Stimulated activated CD8-positive, alpha-beta memory T cell treated with anti-CD3 and anti-CD28 coated beads, Interleukin-12 subunit alpha, Interleukin-12 subunit beta, amount 100 ng/mL, for 4 hours (primary cell): Measurements from ENCODE around the gene NCAPD2.
"Not testable (repeated sequence)": the region's sequence is repeated elsewhere in the genome, so short reads cannot be mapped to it uniquely, and the experiment has no call there.

ENCODE experiments used
- DNase-seq: peaks from one replicate; pipeline ENCODE4 v3.0.0-alpha.2; 2020; ENCODE audit warnings: low read depth

Gene NCAPD2

DNA sequence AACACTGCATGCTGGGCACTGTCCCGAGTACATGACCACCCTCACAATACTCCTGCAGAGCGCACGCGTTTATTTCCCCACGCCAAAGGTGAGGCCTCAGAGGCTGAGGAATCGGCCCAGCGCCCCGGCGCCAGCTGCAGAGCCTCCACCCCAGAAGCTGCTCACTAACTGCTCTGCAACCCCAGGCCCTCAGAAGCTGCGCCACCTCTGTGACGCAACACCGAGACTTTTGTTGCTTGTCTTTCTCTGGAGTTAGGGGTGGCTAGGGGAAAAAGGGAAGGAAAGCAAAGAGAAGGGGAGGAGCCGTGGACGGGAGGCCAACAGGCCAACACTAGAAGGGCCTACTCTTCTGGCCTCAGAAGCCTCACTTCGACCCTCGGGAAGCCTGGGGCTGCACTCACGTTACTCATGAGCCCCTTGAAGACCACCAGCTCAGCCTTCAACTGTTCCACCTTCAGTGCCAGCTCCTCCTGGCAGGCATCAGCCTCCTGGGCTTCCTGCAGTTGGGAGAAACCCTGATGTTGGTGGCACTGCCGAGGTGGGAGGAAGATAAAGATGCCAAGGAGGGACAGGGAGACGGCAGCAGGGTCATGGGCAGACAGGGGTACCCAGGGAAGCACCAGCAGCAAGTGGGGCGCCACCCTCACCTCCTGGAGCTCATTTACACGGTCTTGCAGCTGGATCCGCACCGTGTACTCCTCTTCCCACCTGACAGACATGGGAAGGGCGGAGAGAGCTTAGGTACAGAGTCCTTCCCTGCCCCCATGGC, 56.6 kb downstream of the NCAPD2 start:
- DNase-seq, result no peak

DNA sequence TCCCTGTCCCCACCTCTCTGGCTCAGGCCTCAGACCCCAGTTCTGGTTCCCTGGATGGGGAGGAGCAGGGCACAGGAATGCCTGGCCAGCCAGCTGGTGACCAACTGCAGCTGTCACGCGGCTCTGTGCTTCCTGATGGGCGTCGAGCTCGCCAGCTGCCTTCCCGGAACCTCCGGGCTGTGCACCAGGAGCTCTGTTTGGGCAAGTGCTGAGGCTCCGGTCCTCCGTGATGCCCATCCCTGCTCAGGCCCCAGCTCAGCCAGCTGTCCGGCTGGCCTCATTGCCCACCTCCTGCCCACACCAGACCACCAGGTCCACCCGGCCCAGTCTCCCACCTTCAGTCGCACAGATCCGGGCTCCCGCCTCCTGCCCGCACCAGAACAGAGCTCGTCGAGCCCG, 57.2 kb downstream of the NCAPD2 start:
- DNase-seq, result no peak

DNA sequence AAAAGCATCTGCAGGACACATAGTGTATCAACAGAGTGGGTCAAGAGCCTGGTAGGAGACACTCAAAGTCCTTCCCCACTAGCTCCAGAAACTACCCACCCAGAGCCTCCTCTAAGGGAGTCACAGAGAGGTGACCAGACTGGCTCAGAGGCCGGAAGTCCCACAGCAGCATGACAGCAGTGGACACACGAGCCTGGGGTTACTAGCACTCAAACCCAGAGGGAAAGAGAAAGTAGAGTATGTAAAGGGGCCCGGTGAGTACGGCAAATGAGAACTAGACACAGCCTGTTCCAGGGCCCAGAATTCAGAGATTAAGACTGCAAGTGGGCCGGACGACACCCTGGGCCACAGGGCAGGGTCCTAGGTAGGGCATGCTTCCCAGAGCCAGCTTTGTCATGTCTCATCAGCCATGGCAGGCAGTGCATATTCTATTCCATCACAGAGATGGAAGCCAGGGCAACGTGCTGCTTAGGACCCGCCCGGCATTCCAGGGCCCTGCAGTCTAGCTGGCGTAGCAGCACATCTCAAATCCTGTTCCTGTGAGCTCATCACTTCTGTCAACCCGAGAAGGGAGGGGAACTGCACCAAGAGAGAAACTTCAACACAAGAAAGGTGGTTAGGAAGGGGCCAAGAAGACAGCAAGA, 57.7 kb downstream of the NCAPD2 start:
- DNase-seq, result no peak

DNA sequence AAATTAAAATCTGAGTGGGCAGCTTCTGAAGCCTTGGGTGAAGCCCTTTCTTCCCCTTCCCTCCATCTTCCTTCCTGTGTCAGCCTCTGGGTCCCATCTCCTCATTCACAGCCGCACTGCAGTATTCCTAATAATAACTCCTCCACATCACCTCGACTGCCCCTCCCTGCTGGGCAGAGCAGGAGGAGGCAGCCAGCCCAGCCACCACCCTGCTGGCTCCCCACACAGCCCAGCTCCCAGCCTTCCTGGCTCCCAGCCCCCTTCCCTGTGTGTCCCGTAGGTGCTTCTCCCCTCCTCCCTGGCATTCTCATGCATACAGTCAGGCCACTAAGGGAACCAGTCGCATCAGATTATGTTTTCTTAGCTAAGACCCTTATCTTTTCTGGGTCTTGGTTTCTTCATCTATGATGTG, 58.2 kb downstream of the NCAPD2 start:
- DNase-seq, result no peak

DNA sequence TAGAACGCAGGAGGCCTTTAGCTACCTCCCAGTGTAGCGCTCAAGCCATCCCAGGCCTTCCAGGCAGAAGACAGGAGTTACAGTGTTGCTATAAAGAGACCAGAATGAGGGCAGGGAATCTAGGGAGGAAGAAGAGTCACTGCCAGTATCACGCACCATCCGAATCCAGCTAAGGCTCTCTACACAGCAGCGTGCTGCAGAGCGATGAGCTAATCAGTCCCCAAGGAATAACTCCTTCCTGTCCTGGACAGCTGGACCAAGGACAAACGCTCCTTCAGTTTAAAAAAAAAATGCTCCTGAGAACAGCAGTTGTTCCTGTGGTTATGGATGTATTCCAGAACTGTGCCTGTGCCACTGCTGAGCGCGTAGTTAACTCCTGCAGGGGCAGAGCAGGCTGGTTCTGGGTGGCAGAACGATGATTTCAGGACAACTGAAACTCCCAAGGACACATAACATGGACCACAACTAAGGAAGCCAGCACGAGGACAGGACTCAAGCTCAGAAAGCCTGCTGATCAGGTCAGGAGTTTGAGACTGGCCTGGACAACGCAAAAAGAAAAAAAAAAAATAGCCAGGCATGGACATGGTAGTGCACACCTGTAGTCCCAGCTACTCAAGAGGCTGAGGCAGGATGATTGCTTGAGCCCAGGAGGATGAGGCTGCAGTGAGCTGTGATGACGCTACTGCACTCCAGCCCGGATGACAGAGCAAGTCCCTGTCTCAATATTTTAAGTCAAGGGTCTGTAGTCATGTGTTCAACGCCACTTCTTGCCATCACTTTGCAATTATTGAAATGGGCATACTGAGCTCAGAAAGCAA, 59.4 kb downstream of the NCAPD2 start:
- DNase-seq, result no peak

DNA sequence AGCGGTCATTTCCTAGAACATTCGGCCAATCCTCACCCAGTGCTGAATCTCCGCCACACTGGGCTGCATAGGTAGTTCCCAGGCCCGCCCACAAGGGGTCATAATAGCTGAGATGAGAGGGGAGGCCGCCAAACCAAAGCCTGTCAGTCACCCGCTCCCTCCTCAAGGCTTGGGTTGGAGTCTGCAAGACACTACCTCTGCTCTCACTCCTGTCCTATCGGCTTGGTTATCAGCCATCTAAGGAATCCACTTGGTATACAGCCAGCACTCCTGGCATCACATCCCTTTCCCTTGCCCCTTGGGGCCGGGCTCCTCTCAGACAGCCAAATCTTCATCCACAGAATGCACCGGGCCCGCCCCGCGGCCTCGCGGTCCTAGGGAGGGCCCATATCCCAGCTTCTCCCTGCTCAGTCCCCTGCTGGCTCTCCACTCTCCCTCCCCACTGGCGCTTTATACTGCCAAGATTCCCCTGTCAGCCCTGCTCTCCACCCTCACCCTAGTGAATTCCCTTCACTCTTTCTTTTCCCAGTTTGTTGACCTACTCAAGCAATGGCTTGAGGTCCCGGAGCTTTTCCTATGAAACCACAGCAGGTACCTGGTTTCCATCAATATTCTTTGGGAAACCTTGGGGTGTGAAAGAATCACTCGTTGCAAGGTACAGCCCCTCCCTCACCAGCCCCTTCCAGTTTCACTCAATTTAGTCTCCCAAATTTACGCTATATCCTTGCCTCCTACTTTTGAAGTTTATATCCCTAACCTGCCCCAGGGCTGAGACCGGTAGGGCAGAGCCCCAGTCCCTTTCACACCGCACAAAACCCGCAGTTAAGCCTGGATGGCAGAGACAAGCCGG, 60.5 kb downstream of the NCAPD2 start:
- DNase-seq, result no peak

DNA sequence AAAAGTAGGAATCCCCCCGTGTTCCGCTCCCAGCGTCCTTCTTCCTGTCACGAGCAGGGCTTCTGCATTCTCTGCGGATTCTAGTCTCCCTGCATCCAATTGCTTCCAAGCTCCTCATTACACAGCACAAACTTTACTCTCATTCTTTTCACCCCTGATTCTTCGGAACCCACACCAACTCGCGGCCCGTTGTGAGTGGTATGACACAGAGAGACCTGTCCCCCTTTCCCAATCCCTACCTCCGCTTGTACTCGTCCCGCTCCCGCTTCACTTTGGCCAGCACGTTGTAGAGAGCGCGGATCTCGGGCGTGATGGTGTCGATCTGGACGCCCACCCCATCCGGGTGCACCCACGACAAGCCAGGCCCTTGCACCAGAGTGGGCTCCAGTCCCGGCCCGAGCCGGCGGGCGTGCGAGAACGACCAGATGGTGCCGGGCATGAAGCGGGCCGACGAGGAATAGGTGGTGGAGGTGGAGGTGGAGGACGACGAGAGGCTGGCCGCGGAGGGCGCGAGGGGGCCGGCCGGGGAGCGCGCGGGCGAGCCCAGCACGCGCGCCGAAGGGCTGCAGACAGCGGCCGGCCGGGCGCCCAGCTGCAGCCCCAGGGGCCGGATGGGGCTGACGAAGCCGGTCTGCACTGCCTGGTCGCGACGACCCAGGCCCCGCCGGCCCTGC, 61.3 kb downstream of the NCAPD2 start:
- DNase-seq, result no peak

DNA sequence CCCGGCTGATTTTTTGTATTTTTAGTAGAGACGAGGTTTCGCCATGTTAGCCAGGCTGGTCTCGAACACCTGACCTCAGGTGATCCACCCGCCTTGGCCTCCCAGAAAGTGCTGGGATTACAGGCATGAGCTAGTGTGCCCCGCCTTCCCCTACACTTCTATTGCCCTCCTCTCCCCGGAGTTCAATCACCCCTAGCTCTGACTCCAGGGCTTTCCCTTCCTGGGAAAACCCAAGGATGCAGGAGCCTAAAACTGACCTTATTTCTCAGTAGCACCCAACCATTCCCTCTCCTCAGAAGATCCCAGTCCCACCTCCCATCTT, 62.6 kb downstream of the NCAPD2 start:
- DNase-seq, result not testable (repeated sequence)

DNA sequence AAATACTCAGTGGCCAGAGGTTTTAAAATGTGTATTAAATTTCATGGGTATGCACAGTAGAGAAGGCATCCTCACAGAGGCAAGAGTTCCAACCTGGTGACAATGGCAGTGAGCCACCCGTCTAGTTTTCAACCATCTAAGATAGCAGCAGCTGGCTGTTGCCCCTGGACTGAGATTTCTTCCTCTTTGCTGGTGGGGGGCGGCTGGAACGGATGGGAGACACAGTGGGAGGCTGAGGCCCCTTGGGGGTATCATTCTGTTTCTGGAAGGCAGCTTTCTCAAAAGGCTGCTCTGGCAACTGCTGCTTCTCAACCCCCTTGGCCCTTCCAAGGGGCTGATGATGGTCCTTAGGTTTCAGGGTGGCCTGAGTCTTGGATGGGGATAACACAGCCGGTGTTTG, 63.0 kb downstream of the NCAPD2 start:
- no peak for DNase-seq

DNA sequence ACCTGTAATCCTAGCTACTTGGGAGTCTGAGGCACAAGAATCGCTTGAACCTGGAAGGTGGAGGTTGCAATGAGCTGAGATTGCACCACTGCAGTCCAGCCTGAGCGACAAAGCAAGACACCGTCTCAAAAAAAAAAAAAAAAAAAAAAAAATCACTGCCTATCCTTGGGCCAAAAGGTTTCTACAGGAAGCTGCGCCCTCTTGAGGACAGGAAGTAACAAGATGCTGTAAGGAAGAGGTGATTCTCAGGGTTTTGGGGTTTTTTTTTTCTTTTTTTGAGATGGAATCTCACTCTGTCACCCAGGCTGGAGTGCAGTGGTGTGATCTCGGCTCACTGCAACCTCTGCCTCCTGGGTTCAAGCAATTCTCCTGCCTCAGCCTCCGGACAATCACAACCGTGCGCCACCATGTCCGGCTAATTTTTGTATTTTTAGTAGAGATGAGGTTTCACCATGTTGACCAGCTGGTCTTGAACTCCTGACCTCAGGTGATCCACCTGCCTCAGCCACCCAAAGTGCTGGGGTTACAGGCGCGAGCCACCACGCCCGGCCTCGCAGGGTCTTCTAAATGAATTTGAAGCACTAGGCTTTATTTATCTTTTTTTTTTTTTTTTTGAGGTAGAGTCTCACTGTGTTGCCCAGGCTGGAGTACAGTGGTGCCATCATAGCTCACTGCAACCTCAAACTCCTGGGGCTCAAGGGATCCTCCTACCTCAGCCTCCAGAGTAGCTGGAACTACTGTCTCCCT, 64.3 kb downstream of the NCAPD2 start:
- not testable (repeated sequence) for DNase-seq

DNA sequence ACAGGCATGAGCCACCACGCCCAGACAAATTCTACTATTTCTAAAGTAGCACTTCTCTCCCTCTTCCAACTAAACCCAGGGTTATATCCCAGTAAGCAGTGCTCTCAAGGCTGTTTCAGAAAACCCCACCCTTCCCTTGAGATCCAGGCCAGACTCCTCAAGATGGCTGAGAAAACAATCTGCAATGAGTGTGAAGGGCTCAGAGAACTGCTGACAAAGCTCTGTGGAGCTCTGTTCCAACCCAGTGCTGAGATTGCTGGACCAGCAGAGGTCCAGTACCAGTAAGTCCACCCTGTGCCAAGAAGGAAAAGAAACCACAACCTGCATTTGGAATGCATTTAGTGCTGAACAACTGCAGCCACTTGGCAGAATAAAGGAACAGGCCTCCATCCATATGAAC, 65.6 kb downstream of the NCAPD2 start:
- no peak for DNase-seq

DNA sequence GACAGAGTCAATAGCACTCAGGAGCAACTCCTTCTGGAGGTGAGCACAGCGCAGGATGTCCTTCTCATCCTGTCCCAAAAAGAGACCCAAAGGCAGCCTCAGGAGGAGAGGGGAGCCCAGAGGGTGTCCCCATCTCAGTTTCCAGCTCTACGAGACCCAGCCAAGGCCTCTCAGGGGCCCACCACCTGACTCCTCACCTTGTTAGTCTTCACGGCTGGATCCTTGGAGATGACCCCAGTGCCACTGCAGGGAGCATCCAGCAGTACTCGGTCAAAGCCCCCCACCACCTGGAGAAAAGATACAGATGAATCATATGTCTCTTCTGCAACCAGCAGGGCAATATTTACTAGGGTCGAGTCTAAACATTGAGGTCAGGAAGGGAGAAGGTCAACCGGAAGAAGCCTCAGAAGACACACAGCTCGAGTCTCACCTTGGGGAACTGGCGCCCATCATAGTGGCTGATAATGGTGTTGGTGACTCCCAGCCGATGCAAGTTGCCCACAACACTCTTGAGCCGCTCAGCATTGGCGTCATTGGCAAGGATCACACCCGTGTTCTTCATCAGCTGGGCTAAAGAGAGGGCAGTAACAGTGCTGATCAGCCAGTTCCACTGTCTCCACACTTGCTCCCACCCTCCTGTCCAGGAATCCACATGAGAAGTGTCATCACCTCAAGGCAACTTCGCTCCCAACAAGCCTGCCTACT, 66.8 kb downstream of the NCAPD2 start:
- no peak for DNase-seq

DNA sequence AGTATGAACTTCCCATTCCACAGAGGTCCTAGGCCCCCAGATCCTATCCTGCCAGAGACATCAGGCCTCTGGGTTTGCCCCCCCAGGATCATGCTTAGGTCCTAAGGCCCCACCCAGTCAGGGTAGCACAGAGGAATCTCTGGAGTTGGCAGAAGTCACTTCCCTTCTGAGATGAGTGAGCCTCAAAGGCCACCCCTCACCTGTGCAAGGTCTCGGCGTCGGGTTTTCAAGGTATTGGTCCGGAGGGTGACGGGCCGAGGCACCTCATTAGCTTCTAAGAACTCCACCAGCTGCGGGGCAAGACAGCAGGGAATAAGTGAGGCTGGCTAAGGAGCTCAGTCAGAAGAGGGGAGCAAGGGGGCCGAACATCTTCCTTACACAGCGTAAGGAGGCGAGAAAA, 69.0 kb downstream of the NCAPD2 start:
- DNase-seq, result no peak

DNA sequence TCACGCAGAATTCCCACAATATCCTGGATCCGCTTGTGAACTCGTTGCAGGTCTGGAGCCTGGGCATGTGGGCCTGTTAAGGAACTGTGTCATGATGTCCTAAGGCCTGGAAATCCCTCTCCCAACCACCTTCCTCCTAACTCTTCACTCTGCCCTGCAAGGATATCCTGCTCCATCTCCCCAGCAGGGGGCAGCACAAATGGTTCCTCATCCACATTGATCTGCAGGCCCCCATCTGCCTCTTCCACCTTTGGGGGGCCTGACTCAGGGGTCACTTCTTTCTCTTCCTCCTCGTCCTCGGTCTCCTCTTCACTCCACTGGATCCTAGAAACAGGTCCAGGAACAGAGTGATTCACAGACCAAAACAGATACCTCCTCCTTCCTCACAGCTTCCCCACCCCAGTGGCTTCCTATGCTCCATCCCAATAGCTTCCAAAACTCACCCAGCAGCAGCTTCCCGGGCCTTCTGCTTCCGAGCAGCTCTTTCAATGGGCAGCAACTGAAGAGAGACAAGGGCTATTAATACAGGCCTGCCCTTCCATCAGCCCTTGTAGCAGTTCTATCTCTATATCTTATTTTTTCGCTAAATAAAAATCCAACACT, 69.6 kb downstream of the NCAPD2 start:
- DNase-seq, result no peak

DNA sequence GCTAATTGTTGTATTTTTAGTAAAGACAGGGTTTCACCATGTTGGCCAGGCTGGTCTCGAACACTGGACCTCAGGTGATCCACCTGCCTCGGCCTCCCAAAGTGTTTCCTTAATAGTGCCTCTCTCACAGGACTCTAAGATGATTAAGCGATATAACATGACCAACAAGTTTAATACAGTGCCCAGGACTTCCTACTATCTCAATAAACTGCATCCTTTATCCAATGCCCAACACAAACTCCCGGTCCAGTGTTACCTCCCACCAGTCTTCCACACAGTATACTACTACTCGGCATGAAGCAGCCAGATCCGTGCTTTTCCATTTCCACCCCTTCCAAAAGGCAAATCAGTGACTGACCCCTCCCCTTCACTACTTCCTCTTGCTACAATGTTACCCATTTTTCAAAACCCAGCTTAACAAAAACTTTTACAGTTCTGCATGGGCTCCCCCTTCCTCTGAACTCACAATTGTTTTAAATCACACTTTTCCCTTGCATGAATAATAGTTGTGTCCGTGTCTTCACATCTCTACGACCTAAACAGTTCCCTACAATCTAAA, 73.3 kb downstream of the NCAPD2 start:
- no peak for DNase-seq

DNA sequence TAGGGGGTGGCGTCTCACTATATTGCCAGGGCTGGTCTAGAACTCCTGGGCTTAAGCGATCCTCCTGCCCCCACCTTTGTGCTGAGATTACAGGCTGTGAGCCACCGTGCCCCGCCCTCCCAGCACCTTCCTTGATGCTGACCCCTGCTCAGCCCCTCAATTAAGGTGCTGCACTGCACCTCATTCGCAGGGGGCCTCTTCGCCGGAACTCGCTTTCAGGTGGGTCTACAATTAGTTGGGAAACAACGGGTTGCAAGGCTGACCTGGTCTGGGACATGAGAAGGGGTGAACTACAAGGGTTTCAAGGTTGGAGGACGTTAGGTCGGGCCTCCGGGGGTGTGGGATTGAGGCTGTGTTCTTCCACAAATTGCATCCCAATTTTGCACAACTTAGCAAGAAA, 75.4 kb downstream of the NCAPD2 start:
- DNase-seq, result no peak

DNA sequence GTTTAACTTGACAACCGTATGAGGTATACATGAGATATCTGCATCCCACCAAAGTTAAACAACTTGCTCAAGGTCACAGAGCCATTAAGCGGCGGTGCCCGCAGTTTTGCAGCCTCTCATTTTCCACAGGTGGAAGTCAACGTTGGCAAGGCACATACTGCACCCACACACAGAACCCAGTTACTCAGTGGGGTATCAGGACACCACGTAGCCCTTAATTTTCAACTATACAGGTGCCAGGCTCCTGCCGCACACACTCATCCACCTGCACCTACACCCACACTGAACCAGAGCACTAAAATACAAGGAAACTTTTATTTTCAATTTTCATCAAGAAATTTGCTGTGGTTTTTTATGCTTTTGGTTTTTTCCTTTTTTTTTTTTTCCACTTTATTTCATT, 75.9 kb downstream of the NCAPD2 start:
- DNase-seq, result no peak

DNA sequence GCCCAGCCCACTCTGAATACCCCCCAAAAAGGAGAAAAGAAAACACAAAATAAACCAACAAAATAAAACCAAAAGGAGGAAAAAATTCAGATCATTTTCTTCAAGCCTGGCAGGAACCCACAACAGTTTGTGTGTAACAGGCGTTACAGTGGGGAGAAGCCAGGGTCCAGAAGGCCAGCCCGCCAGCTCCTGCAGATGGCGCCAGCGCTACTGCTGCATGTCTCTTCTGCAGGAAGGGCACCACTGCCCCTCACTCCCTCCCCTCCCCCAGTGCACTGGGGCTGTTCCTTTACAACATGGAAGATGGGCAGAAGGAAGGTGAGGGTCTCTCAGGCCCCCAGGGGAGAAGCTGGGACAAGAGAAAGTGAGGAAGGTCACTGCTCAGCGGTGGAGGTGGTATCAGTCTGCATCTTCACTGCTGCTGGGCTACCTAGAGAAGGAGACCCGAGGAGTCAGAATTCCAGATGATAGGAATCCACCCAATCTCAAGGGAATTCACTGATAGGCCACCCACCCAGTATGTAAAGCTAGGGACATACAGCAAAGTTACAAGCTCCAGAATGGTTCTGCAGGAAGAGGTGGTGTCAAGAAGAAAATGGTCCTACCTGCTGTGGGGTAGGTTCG, 76.5 kb downstream of the NCAPD2 start:
- DNase-seq, result no peak

DNA sequence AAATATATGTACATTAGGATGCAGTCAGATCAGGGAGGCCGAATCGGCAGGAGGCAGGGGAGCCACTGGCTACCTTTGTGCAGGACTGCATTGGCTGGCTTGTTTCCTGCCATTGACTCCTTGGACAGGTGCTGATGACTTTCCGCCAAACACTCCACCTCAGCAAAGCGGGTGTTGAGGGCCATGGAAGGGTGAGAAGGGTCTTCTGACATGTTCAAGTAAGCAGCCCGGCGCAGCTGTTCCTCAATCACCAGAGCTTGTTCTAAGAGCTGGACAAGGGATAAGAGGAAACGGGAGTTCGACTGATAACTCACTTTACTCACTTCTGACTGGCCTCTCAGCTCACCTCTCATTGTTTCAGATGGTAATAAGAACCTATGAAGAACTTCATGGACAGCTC, 79.1 kb downstream of the NCAPD2 start:
- DNase-seq, result no peak
